G401 (cell line): ENCODE measurements around the gene TEKT5. TPM values are rescaled to one million over a fixed set of nuclear protein-coding genes. Genes with fewer than 3 reads are reported as not detected.

Experiments
- DNase-seq: peaks from one replicate; pipeline ENCODE4 v3.0.0-alpha.2; 2015; ENCODE audit warnings: low spot score
- in situ Hi-C: cut with HindIII; loops from 2 replicates; pipeline ENCODE4 v1.10.0; 2016; ENCODE audit warnings: low sequenced_read_pairs, mixed read lengths
- total RNA-seq: library from RNA; depleted of rRNA; stranded (reverse); fragments of >200 nt; shearing (Covaris generic); gene quantifications from 2 replicates; pipeline ENCODE4 v1.2.3, GENCODE V29; 2014; rRNA removed

TEKT5 gene
- total RNA-seq, 1 experiment from 2014 or later, result not detected

DNA sequence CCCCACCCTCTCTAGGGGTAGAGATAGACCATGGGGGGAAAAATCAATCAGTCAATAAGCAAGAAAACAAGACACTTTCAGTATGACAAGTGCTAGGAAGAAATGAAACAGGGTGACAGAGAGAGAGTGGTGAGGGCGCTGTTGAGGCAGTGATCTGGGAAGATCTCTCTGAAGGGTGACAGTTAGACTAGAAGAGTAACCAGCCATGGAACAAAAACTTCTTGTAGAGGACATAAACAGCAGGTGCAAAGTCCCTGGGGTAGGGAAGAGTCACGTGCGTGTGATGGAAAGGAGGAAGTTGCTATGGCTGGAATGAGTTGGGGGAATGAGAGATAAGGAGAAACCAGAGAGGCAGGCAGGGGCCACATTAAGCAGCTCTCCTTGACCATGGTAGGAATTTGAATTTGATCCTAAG lies 97.5 kb downstream of the TEKT5 start:
- in situ Hi-C loops, result no loop called here
- DNase-seq, result no peak

DNA sequence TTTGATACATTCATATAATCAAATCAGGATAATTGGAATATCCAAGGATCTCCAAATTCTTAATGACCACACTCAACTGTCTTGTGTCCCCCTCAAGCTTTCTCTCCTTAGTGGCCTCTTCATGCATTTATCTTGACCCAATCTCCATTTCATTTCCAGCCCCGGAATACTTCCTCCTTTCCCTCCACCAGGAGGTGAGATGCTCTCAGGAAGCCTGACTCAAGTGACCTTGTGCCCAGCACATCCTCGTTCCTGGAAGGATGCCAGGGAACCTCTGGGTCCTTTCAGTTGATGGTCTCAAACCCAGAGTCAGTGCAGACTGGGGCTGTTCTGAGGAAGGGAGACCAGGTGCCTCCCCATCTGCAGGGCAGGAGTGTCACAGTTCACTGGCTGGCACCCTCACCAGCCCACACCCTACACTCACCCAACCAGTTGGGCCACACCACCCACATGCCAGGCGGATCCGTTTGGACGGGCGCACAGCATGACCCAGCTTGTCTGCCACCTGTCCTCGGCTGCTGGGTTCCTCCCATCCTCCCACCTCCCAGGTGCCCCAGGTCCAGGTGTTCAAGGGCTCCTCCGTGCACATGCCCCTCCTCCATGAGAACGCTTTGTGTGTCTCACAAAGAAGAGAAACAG lies 100.3 kb downstream of the TEKT5 start:
- DNase-seq, result no peak
- in situ Hi-C loops, result no loop called here

GRCh38 chr16:10592611-10593010 lies 102.1 kb downstream of the TEKT5 start:
- no peak for DNase-seq
- in situ Hi-C loops, result no loop called here

GRCh38 chr16:10590342-10590741 lies 104.4 kb downstream of the TEKT5 start:
- DNase-seq, result no peak
- in situ Hi-C loops, result no loop called here

DNA sequence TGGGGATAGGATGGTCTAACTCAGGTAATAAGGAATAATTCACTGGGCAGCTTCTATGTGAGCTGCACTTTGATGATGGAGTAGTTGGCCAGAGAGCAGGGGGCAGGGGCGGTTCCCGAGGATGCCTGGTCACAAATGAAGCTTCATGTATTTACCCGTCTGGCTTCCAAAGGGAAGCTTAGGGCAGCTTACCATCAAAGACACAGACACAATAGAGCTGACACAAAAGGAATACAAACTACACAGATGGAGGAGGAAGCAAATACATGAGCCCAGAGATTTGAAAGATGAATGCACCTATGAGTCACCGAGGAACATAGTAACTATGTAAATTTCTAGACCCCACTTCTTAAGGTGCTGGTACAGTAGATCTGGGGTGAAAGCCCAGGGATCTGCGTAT lies 105.6 kb downstream of the TEKT5 start:
- no peak for DNase-seq
- in situ Hi-C loops, result no loop called here

DNA sequence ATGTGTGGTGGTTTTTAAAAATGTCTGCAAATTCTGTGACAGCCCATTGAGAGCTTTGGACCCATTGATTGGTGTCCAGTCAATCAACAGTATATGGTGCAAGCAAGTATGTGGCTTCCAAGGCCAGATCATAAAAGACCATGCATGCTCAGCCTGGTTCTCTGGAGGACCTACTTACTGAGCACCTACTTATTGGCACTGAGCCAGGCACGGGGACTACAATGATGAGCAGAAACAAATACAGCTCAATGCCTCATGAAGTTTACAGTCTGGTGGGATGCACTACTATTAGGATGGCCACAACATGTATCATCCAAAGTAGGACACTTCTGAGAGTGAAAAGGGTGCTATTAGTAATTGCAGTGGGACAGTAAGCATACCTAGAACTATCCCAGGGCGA lies 107.1 kb downstream of the TEKT5 start:
- in situ Hi-C loops, result no loop called here
- DNase-seq, result no peak

DNA sequence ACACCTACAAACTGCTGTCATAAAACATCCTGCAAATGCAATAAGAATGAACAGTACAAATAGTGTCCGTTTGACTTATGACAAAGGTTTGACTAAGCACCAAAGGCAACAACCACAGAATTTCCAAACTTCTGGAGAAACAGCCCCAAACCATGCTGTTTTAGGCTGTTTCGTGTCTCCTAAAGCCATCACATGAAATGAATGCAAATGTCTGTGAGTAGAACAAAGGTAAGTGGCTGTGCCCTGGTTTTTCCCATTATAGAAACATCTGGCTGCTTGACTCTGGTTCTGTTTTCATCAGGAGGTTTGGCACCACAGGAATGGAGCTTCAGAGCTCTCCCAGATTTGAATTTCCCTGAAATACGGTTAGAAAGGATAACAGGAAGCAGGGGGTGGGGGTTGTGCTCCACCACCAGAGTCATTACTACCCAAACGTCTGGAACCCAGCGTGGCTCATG lies 109.7 kb downstream of the TEKT5 start:
- in situ Hi-C loops, result no loop called here
- no peak for DNase-seq

GRCh38 chr16:10583269-10583668 lies 111.5 kb downstream of the TEKT5 start:
- DNase-seq, result no peak
- in situ Hi-C loops, result no loop called here

DNA sequence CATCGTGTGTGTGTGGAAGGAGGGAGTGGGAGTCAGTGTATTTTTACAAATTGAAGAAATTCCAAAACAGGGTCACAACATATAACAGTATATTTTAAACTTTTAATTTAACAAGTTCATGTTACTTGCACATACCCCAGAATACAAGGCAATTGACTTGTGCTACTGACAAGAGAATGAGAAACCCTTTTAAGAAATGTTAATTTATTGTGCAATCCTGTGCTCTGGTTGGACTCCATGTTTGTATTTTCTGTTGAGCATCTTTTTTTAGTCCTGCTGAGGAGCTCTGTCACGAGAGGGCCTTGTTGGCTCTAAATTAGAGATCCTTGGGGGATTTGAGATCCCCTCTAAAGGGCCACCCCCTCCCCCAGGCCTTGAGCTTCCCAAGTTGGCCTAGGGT lies 113.2 kb downstream of the TEKT5 start:
- no peak for DNase-seq
- in situ Hi-C loops, result no loop called here

DNA sequence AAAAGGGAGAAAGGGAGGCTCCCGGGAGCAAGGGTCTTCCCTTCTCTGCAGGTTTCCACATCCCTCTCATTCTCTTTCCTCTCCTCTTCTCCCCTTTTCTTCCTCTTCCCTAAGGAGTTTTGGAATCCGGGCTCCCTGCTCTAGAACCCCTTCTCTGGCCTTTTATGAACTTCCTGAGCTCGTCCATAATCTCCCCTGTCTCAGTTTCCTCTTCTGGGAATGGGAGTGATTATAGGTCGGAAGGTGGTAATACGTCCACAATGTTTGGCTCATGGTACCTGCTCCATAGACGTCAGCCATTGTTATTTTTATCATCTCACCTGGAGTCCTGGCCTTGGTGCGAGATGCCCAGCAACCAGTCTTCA lies 113.9 kb downstream of the TEKT5 start:
- no peak for DNase-seq
- in situ Hi-C loops, result no loop called here

- peak; percentile 12 for DNase-seq
- in situ Hi-C loops, result no loop called here
Observed at GRCh38 chr16:10579965-10580882, 114.5 kb downstream of the TEKT5 start, which contains the start of gene EMP2. TSS of gene EMP2 (minus strand) at chr16:10580598. CDS start at chr16:10547617, 32,981 bp downstream.

DNA sequence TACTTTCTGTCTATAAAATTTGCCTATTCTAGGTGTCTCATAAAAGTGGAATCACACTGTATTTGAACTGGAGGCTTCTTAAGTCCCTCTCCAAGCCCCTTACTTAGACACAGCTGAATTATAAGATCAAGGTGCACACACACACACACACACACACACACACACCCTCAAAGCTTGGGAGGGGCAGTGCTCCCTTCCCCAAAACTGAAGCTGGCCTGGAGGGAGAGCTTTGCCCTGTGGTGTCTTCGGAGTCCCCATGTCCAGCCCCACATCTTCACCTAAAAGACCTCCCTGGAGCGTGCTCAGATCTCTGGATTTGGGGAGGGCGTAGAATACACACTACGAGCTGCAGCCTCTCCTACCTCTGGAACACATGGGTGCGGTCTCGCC lies 115.2 kb downstream of the TEKT5 start:
- in situ Hi-C loops, result no loop called here

DNA sequence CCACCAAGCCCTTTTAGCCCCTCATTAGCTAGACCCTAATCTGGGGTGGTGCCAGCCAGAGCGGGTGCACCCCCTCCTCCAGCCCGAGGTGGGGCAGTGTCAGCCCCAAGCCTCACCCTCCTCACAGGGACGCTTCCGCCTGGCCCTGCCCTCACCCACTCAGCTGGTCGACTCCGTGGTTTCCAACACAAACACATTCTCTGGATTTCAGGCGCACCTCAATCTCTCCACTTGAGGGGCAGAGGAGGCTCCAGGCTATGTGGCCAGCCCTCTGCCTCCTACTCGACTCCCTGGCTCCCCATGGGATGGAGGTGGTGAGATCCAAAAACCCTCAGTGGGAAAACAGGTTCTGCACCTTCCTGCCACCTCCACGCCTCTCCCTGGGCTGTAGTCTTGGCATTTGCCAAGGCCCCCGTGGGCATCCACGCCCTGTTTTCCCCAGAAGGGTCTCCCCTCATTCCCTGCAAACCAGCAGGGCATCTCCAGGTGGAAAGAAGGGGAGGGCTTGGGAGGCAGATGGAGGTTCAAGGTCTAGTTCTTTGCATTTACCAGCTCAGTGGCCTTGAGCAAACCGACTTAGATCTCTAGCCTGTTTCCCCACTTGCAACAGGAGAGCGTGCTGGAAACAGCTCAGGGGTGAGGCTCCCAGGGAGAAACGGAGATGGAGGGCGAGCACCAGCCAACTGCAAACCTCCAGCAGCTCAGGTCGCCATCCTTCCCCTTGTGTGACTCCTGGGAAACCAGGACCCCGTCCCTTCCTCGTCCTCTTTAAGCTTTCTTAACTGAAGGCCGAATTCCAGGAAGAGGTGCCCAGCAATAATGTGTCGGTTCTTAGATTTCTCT lies 116.0 kb downstream of the TEKT5 start:
- in situ Hi-C loops, result no loop called here
- DNase-seq, result no peak

More for the DNA sequence above, 115.2 kb downstream of the TEKT5 start:
- no peak for DNase-seq

Other genes starting within 250 kb of the TEKT5 start
- 3.3 and 6.3 TPM in 2 replicates for gene EMP2, start 114.3 kb downstream of the TEKT5 start, total RNA-seq
- gene NUBP1, start 48.9 kb upstream of the TEKT5 start, total RNA-seq, result 30.6 and 35.9 TPM in 2 replicates
- not detected in 2 replicates for gene TVP23A, start 123.9 kb upstream of the TEKT5 start, total RNA-seq
- gene CIITA, start 182.3 kb upstream of the TEKT5 start, total RNA-seq, result not detected in 2 replicates
- gene DEXI, start 247.5 kb upstream of the TEKT5 start, total RNA-seq, result 90.6 and 91.9 TPM in 2 replicates
- 15.6 and 16.6 TPM in 2 replicates for gene CLEC16A, start 249.6 kb upstream of the TEKT5 start, total RNA-seq